Left lung (tissue), 10 donors: ENCODE results near the gene RBM39. TPM values are rescaled to one million over a fixed set of nuclear protein-coding genes. Genes with fewer than 3 reads are reported as not detected.
A peak's percentile ranks its signal among the peaks of the same experiment; 100 is the strongest.

ENCODE experiments used
- ATAC-seq: fragments of 200-7000 bp; cut with Tn5 transposase; one replicate; pipeline ENCODE4 v1.9.1; 2020; ENCODE audit warnings: moderate library complexity
- DNase-seq, 4 donors: peaks; one replicate each; pipeline ENCODE4 v3.0.0-alpha.2; 2013 to 2020
- H3K27ac ChIP-seq, 2 donors: fragments of 200-600 bp; sonication (generic) in 1 of 2; one replicate each; pipeline versions ENCODE4 v1.5.0 to v1.8.0; 2020 to 2021
- H3K27me3 ChIP-seq, 2 donors: fragments of 200-600 bp; sonication (generic) in 1 of 2; one replicate each; pipeline versions ENCODE4 v1.5.0 to v1.8.0; 2020 to 2021
- H3K36me3 ChIP-seq, 2 donors: fragments of 200-600 bp; sonication (generic) in 1 of 2; one replicate each; pipeline versions ENCODE4 v1.5.0 to v1.8.0; 2020 to 2021
- H3K4me1 ChIP-seq, 2 donors: fragments of 200-600 bp; one replicate each; pipeline ENCODE4 v1.8.0; 2021
- H3K4me3 ChIP-seq, 2 donors: fragments of 200-600 bp; sonication (generic) in 1 of 2; one replicate each; pipeline versions ENCODE4 v1.5.0 to v1.8.0; 2020 to 2021; ENCODE audit warnings: mild to moderate bottlenecking in 1 of 2
- H3K9me3 ChIP-seq, 2 donors: fragments of 200-600 bp; sonication (generic) in 1 of 2; one replicate each; pipeline versions ENCODE4 v1.5.0 to v1.8.0; 2020 to 2021
- CTCF ChIP-seq, 2 donors: fragments of 200-600 bp; sonication (generic) in 1 of 2; IDR thresholded peaks; one replicate each; pipeline versions ENCODE4 v1.5.0 to v1.8.0; 2021; ENCODE audit warnings: antibody characterized with exemption in 2 of 2
- intact Hi-C, 2 donors: fragments of 100-400 bp; cut with DNase I; formaldehyde crosslinking; loops; one replicate each; pipeline versions ENCODE4 v1.11.2 to v1.14.2; 2022
- polyA plus RNA-seq, 6 donors: library from polyadenylated mRNA; unstranded; fragments of 120-200 nt; gene quantifications; one replicate each; pipeline ENCODE4 v1.2.1, GENCODE V29; 2013; ENCODE audit not compliant: insufficient read length in 6 of 6
- total RNA-seq, 2 donors: library from RNA; stranded (reverse); fragmentation: NEBNext Ultra II Directional; extraction: Animal tissue kit (Norgen Biotek cat#: 25700); gene quantifications; one replicate each; pipeline ENCODE4 v1.2.1, GENCODE V29; 2021
- donor health status: DM: no; HTN: yes; CAD: no.
- donor health status: DM: no; HTN: no; CAD: no.

RBM39 gene
- total and polyA plus RNA-seq, 8 donors, result 242 to 744 (median 685) TPM

DNA sequence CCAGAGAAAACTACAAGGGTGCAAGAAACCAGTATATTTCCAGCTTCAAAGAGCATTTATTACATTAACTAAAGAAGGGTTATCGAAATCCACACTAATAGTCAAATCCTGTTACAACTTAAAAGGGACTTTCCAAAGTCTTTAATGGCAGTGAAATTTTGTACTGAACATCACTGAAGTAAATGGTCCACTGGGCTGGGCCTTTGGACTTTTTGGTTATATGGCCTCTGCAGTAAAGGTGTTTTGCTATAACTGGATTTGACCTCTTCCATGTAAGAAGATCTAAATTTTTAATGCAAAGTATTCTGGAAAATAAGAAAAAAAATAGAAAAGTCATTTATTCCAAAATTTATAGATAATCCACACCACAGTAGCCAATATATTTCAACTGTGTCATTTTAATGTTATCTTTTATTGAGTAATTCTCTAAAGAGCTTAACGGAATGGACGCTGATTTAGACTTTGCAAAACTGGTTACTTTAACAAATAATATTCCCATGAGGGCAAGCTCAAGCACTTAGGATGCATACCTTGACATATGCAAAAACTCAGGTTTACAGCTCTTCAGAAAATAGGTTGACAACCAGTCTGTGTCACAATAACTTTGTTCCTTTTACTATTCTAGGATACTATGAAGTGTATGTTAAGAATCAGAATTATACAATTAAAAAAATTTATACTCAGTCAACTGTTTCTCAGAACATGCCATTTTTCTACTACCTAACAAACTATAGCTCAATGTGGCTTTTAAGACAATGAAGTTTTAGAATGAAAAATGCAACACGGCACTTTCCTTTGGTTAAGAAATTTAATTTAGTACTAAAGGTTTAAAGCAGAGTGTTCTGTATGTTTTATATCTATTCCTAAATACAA is 7.0 kb downstream of the RBM39 start:
- DNase-seq, result no peak
- ATAC-seq, result no peak
- H3K27me3 ChIP-seq, result no peaks in the 10 kb centered on the region
- no peaks in the 10 kb centered on the region for H3K9me3 ChIP-seq
- TF ChIP-seq CTCF (IDR thresholded peaks at IDR 0.05), result no peak
- intact Hi-C loops, result no loop called here
- no peak overlapping the region for H3K4me3 ChIP-seq
- H3K4me1 ChIP-seq, result peaks cover 49 to 98% of the 10 kb centered on the region in 2 donors
- H3K27ac ChIP-seq, result no peak overlapping the region
- peaks cover 0 to 100% of the 10 kb centered on the region in 2 donors for H3K36me3 ChIP-seq

DNA sequence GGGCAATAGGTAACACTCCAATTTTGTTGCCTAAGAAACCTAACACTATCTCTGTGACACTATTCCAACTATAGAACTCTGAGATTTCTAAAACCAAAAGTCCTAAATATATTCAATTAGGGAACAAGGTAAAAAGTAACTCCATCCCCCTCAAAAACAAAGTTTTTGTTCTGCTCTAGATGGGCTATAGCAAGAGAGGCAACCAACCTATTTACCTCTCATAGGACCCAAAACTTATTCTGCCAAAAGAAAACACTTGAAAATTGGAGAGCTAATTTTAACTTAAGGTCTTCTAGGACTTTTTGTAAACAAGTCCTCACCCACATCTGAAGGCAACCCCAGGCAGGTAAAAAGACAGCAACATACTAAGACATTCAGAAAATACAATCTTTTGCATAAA is 7.7 kb downstream of the RBM39 start:
- DNase-seq, result no peak
- Histone ChIP-seq H3K36me3 (peaks cover 0 to 100% of the 10 kb centered on the region in 2 donors), H3K27me3 (no peaks in the 10 kb centered on the region), H3K9me3 (no peaks in the 10 kb centered on the region), H3K4me3 (no peak overlapping the region), H3K4me1 (peaks cover 43 to 98% of the 10 kb centered on the region in 2 donors), H3K27ac (no peak overlapping the region)
- ATAC-seq, result no peak
- intact Hi-C loops, result no loop called here
- no peak for TF ChIP-seq CTCF (IDR thresholded peaks at IDR 0.05)

DNA sequence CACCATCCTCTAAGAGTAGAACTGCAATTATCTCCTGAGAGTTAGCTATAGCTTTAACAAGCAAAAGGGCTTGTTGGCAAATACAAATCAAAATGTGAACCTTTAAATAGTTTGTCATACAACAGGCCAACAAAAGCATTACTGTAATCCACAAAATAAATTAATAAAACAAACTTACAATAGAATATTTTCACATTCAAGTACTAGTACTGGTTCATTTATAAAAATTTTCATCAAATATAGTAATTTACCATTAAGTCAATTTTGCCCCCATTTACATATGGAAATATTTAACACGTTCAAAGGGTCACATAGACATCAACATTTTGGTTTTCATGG is 9.4 kb downstream of the RBM39 start:
- Histone ChIP-seq H3K36me3 (peaks cover 0 to 100% of the 10 kb centered on the region in 2 donors), H3K9me3 (no peaks in the 10 kb centered on the region), H3K4me1 (peaks cover 32 to 89% of the 10 kb centered on the region in 2 donors), H3K27ac (no peak overlapping the region), H3K4me3 (no peak overlapping the region), H3K27me3 (no peaks in the 10 kb centered on the region)
- intact Hi-C loops, result no loop called here
- DNase-seq (no peak), ATAC-seq (no peak)
- no peak for TF ChIP-seq CTCF (IDR thresholded peaks at IDR 0.05)

GRCh38 chr20:35731862-35732643 is 10.0 kb downstream of the RBM39 start:
- no peak for DNase-seq
- Histone ChIP-seq H3K4me3 (no peak overlapping the region), H3K27ac (no peak overlapping the region), H3K36me3 (peaks cover 0 to 100% of the 10 kb centered on the region in 2 donors), H3K9me3 (no peaks in the 10 kb centered on the region), H3K4me1 (peaks cover 32 to 84% of the 10 kb centered on the region in 2 donors), H3K27me3 (no peaks in the 10 kb centered on the region)
- no peak for ATAC-seq
- TF ChIP-seq CTCF (IDR thresholded peaks at IDR 0.05), result no peak
- intact Hi-C loops, result no loop called here

- H3K4me3 ChIP-seq, result no peak overlapping the region
- H3K36me3 ChIP-seq, result peaks cover 0 to 100% of the 10 kb centered on the region in 2 donors
- H3K27me3 ChIP-seq, result no peaks in the 10 kb centered on the region
- no peaks in the 10 kb centered on the region for H3K9me3 ChIP-seq
- no peak for TF ChIP-seq CTCF (IDR thresholded peaks at IDR 0.05)
- ATAC-seq (peak; percentile 39), DNase-seq (no peak)
- H3K4me1 ChIP-seq, result peaks cover 31 to 77% of the 10 kb centered on the region in 2 donors
- H3K27ac ChIP-seq, result no peak overlapping the region
- intact Hi-C loops, result no loop called here
Observed at GRCh38 chr20:35731469-35731788, 10.6 kb downstream of the RBM39 start.
